IMR-90 (cell line): Measurements from ENCODE around the gene ZNF598. TPM values are rescaled to one million over a fixed set of nuclear protein-coding genes. Genes with fewer than 3 reads are reported as not detected.

Experiments used
- CHD1 ChIP-seq: IDR thresholded peaks from 2 replicates; pipeline ENCODE4 v1.6.1; 2012; ENCODE audit warnings: low read depth, low read length, improper control_type of control experiment
- FOS ChIP-seq: fragments of 150-350 bp; IDR thresholded peaks from 2 replicates; pipeline ENCODE4 v1.6.1; 2016; ENCODE audit warnings: low read depth, low read length
- RAD21 ChIP-seq: IDR thresholded peaks from 2 replicates; pipeline ENCODE4 v1.6.1; 2012; ENCODE audit warnings: low read length, improper control_type of control experiment
- RCOR1 ChIP-seq: IDR thresholded peaks from 2 replicates; pipeline ENCODE4 v1.6.1; 2012; ENCODE audit warnings: mild to moderate bottlenecking, low read length, improper control_type of control experiment; ENCODE audit not compliant: insufficient replicate concordance
- RFX5 ChIP-seq: IDR thresholded peaks from 2 replicates; pipeline ENCODE4 v1.8.0; 2012; ENCODE audit warnings: low read depth, mild to moderate bottlenecking, low read length, moderate library complexity
- polyA plus RNA-seq, 3 experiments: library from polyadenylated mRNA; depleted of rRNA; stranded (reverse); fragments of >200 nt; gene quantifications; 2 replicates each; pipeline ENCODE4 v1.2.3, GENCODE V29; 2012; ENCODE audit warnings: low replicate concordance in 1 of 3
- total RNA-seq: library from RNA; depleted of rRNA; stranded (reverse); fragments of >200 nt; gene quantifications from 2 replicates; pipeline ENCODE4 v1.2.3, GENCODE V29; 2012
- TF ChIP-seq, protein P1 (sequence below): fragments of 150-350 bp; IDR thresholded peaks from 2 replicates; pipeline ENCODE4 v1.6.1; 2017; ENCODE audit warnings: mild to moderate bottlenecking, antibody characterized with exemption, low read length, low read depth

ZNF598 gene
- total and polyA plus RNA-seq, 2 of the 4 experiments (the other 2 are of a cell fraction) = 3.4 to 36.4 TPM

- no peak for TF ChIP-seq RFX5
- TF ChIP-seq, protein P1, sequence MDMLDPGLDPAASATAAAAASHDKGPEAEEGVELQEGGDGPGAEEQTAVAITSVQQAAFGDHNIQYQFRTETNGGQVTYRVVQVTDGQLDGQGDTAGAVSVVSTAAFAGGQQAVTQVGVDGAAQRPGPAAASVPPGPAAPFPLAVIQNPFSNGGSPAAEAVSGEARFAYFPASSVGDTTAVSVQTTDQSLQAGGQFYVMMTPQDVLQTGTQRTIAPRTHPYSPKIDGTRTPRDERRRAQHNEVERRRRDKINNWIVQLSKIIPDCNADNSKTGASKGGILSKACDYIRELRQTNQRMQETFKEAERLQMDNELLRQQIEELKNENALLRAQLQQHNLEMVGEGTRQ = no peak
- TF ChIP-seq FOS = peak; percentile 31; the same call in 1 of the 2 replicates
- 0 out of 2 replicates have a peak, but pooled peaks have one; percentile 4 for TF ChIP-seq RAD21
- TF ChIP-seq CHD1 = no peak
- TF ChIP-seq RCOR1 = peak; percentile 50
Measured at GRCh38 chr16:2039274-2040031, 29.8 kb upstream of the ZNF598 start (continued).
